GM13976 (cell line): Measurements from ENCODE around the gene TMEM130.

ENCODE experiments used
- DNase-seq: peaks from one replicate; pipeline ENCODE4 v3.0.0; 2012; ENCODE audit warnings: low spot score
- in situ Hi-C: fragments of 300-500 bp; cut with MboI; formaldehyde crosslinking; loops from one replicate; pipeline ENCODE4 v1.12.0; 2022; ENCODE audit warnings: low sequenced_read_pairs, mixed read lengths, inconsistent platforms; ENCODE audit not compliant: unreplicated experiment
- TF ChIP-seq, protein P1 (sequence below): IDR thresholded peaks from 2 replicates; pipeline ENCODE4 v1.5.1; 2012; ENCODE audit warnings: borderline replicate concordance, mild to moderate bottlenecking; ENCODE audit not compliant: insufficient read depth; ENCODE audit errors: extremely low read depth, missing control alignments, control extremely low read depth

TMEM130 gene

DNA sequence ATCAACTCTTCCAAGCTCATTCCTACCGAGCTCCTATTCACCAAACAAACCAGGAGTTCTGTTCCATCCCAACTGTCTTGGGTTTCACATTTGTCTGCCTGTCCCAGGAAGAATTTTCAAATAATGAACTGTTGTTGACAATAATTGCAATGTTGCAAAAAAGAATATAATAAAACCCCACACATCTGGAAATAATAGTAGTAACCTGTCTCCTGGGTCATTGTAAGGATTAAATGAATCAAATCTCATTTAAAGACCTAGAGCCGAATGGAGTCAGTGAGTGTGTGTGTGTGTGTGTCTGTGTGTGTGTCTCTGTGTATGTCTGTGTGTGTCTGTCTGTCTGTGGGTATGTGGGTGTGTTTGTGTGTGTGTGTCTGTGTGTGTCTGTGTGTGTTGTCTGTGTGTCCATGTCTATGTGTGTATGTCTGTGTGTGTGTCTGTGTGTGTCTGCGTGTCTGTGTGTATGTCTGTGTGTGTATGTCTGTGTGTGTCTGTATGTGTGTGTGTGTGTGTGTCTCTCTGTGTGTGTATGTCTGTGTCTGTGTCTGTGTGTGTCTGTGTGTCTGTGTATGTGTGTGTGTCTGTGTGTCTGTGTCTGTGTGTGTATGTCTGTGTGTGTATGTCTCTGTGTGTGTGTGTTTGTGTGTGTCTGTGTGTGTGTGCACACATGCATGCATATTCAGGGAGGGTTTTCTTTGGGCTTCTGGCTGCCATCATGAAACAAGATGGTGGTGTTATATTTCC is 52.7 kb downstream of the TMEM130 start:
- in situ Hi-C loops: no loop called here
- no peak for DNase-seq
- TF ChIP-seq, protein P1, sequence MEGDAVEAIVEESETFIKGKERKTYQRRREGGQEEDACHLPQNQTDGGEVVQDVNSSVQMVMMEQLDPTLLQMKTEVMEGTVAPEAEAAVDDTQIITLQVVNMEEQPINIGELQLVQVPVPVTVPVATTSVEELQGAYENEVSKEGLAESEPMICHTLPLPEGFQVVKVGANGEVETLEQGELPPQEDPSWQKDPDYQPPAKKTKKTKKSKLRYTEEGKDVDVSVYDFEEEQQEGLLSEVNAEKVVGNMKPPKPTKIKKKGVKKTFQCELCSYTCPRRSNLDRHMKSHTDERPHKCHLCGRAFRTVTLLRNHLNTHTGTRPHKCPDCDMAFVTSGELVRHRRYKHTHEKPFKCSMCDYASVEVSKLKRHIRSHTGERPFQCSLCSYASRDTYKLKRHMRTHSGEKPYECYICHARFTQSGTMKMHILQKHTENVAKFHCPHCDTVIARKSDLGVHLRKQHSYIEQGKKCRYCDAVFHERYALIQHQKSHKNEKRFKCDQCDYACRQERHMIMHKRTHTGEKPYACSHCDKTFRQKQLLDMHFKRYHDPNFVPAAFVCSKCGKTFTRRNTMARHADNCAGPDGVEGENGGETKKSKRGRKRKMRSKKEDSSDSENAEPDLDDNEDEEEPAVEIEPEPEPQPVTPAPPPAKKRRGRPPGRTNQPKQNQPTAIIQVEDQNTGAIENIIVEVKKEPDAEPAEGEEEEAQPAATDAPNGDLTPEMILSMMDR: no peak

DNA sequence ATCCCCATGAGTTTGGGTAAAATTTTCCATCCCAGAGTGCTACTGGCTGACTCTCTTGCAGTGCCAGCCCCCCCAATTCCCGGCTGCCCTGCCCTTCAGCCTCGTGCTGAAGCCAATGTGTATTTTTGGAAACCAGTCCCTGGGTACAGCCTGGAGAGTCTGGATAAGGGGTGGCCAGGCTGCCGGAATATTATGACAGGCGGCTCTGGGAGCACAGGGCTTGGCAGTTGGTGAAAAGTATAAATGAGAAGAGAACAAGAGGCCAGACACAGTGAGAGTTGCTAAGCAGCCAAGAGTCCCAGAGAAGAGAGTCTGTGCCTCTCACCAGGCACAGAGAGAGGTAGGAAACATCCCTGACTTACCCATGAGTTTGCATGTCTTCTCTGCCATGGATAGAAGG is 53.6 kb downstream of the TMEM130 start:
- TF ChIP-seq, protein P1: no peak
- DNase-seq: no peak
- in situ Hi-C loops: no loop called here

DNA sequence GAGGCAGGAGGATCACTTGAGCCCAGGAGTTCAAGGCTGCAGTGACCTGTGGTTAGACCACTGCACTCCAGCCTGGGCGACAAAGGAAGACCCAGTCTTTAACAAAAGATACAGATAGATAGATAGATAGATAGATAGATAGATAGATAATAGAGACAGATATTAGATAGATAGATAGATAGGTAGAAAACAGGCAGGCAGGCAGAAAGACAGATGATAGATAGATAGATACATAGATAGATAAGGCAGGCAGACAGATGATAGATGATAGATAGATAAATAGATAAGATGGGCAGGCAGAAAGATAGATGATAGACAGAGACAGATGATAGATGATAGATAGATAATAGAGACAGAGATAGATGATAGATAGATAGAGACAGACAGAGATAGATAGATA is 54.5 kb downstream of the TMEM130 start:
- no peak for DNase-seq
- TF ChIP-seq, protein P1: no peak
- in situ Hi-C loops: no loop called here

DNA sequence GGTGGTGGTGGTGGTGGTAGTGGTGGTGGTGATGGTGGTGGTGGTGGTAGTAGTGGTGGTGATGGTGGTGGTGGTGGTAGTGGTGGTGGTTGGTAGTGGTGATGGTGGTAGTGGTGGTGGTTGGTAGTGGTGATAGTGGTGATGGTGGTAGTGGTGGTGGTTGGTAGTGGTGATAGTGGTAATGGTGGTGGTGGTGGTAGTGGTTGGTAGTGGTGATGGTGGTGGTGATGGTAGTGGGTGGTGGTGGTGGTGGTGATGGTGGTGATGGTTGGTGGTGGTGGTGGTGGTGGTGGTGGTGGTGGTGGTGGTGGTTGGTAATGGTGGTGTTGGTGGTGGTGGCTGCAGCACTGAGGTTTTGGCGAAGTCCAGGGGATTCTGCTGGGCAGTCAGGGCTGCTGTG is 58.5 kb downstream of the TMEM130 start:
- TF ChIP-seq, protein P1: no peak
- in situ Hi-C loops: no loop called here
- no peak for DNase-seq

DNA sequence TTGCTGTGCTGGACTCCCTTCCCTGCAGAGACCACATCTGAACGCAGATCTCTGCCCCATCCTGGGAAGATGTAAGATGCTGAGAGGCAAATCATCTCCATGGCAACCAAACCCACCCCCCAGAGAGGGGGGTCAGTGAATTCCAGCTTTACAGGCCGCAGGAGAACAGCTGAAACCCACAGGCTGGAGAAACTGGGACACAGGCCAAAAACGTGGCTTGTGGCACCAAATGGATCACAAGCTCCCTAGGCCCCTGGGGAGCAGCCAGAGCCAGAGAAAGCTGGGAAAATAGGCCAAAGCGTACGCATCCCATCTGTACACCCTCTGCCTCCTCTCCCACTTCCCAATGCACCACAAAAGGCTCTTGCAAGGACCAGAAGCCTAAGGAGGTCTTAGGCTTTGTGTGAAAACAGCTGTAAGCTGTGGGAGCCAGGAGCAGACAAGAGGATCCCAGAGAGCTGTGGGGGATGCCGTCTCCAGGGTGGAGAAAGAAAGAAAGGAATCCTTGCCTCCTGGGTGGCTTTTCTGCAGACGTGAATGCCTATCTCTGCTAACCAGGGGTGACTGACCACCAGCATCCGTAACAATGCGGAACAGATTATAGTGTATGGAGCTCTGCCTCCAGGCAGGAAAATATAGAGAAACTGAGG is 59.5 kb downstream of the TMEM130 start:
- TF ChIP-seq, protein P1: no peak
- in situ Hi-C loops: no loop called here
- DNase-seq: no peak

DNA sequence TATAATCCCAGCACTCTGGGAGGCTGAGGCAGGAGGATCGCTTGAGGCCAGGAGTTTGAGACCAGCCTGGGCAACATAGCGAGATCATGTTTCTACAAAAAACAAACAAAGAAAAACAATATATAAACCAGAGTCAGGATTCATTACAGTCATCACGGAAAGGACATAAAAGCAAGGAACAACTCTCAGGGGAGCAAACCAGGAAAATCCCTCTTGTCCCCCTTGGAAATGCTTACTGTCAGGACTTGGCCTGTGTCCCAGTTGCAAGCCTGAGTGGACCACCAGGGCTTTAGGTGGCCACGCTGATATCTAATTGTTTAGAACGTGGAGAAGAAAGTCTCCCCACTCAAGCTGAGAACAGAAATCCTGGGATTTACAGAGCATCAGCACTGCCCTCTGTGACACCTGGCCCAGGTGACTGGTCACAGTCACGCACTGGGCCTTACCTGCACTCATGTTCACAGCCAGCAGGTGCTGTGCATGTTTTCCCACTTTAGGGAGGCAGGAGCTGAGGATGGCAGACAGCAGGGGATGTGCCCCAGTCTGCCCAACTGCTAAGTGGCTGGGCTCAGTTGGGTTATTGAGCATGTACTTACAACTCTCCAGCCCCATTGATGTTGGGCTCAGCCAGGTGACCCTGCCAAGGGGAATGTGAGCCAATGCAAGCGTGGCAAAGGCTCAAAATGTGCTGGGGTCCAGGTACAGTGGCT is 60.9 kb downstream of the TMEM130 start:
- no peak for DNase-seq
- in situ Hi-C loops: no loop called here
- TF ChIP-seq, protein P1: no peak
